HepG2 (cell line): Measurements from ENCODE around the gene COL9A1. TPM values are rescaled to one million over a fixed set of nuclear protein-coding genes. Genes with fewer than 3 reads are reported as not detected.

Source experiments
- ATAC-seq: fragments of 200-7000 bp; cut with Tn5 transposase; 3 replicates; pipeline ENCODE4 v1.9.1; 2020; ENCODE audit warnings: mild to moderate bottlenecking, moderate library complexity
- BruUV-seq: library from RNA; stranded (reverse); fragments of 400-500 nt; replicated peaks from 2 replicates; lab custom pipeline; 2021; lab: Mats Ljungman, UMichigan
- CTCF ChIA-PET: fragments of 300-600 bp; formaldehyde crosslinking; extraction: SDS; loops from one replicate; lab custom pipeline; 2021; ENCODE audit warnings: low total read pairs, inconsistent platforms, low intra/inter-chr PET ratio; lab: Yijun Ruan, JAX
- POLR2A ChIA-PET: fragments of 350-600 bp; sonication (Branson Sonifier 250); formaldehyde crosslinking; loops from one replicate; lab custom pipeline; 2020; ENCODE audit warnings: antibody characterized with exemption, inconsistent platforms; lab: Yijun Ruan, JAX
- DNase-seq: peaks from one replicate; pipeline ENCODE4 v3.0.0-alpha.2; 2015; ENCODE audit warnings: low spot score
- FAIRE-seq: peaks from 3 replicates; lab custom pipeline; 2011; peaks lifted over from hg19 to GRCh38; lab: Jason Lieb, UNC
- H2AFZ ChIP-seq: one replicate; pipeline ENCODE4 v1.6.1; 2011; ENCODE audit warnings: low read length, inconsistent platforms
- H3K27ac ChIP-seq: fragments of 300-600 bp; 3 replicates; pipeline ENCODE4 v1.8.0; 2011; ENCODE audit warnings: mixed run types, mild to moderate bottlenecking, mixed read lengths, low read length, inconsistent platforms; ENCODE audit not compliant: insufficient read depth; ENCODE audit errors: extremely low read length
- H3K27me3 ChIP-seq, 2 experiments: fragments of 200-600 bp in 1 of 2; 2 replicates in 1 of 2; 3 replicates in 1 of 2; pipeline versions ENCODE4 v1.6.0 to v1.8.0; 2011; ENCODE audit warnings: low read length in 2 of 2, mild to moderate bottlenecking in 2 of 2, moderate library complexity in 2 of 2, inconsistent platforms in 1 of 2; ENCODE audit not compliant: insufficient read depth in 2 of 2, control insufficient read depth in 1 of 2
- H3K36me3 ChIP-seq, 2 experiments: fragments of 200-600 bp in 1 of 2; replicated peaks in 1 of 2; 2 replicates in 1 of 2; 3 replicates in 1 of 2; pipeline versions ENCODE4 v1.5.1 to v1.8.0; 2011; ENCODE audit warnings: low read length in 2 of 2, inconsistent platforms in 1 of 2; ENCODE audit not compliant: insufficient read depth in 2 of 2, control insufficient read depth in 1 of 2
- H3K4me1 ChIP-seq: 2 replicates; pipeline ENCODE4 v1.5.1; 2012; ENCODE audit warnings: low read length, inconsistent platforms; ENCODE audit not compliant: insufficient read depth
- H3K4me2 ChIP-seq: 2 replicates; pipeline ENCODE4 v1.6.0; 2011; ENCODE audit warnings: low read depth, low read length, inconsistent platforms
- H3K4me3 ChIP-seq, 3 experiments: fragments of 200-600 bp in 1 of 3; sonication (generic), shearing (Covaris generic) in 1 of 3; replicated peaks in 1 of 3; 2 replicates each; pipeline ENCODE4 v1.5.1; 2011 to 2016; ENCODE audit warnings: low read length in 3 of 3, inconsistent platforms in 2 of 3, low read depth in 2 of 3, mild to moderate bottlenecking in 2 of 3, control low read depth in 1 of 3, mixed read lengths in 1 of 3; ENCODE audit not compliant: insufficient read depth in 1 of 3
- H3K79me2 ChIP-seq: one replicate; pipeline ENCODE4 v1.6.1; 2011; ENCODE audit warnings: low read length, inconsistent platforms; ENCODE audit not compliant: insufficient read depth
- H3K9ac ChIP-seq: 2 replicates; pipeline ENCODE4 v1.6.0; 2011; ENCODE audit warnings: mild to moderate bottlenecking, low read depth, low read length, inconsistent platforms; ENCODE audit not compliant: insufficient read depth
- H3K9me3 ChIP-seq: 2 replicates; pipeline ENCODE4 v1.5.1; 2012; ENCODE audit warnings: mild to moderate bottlenecking, low read length
- H4K20me1 ChIP-seq: 2 replicates; pipeline ENCODE4 v1.6.0; 2011; ENCODE audit warnings: inconsistent platforms, mild to moderate bottlenecking, low read length, moderate library complexity; ENCODE audit not compliant: insufficient read depth
- ARNT2 ChIP-seq: sonication (generic); formaldehyde crosslinking; IDR thresholded peaks from 2 replicates; pipeline ENCODE4 v1.8.0; 2022; ENCODE audit warnings: mild to moderate bottlenecking, low read depth, missing genetic modification reagents, moderate library complexity
- BCLAF1 ChIP-seq: fragments of 450-650 bp; IDR thresholded peaks from 2 replicates; pipeline ENCODE4 v1.6.1; 2017; ENCODE audit warnings: mild to moderate bottlenecking
- HOXA9 ChIP-seq: sonication (generic); formaldehyde crosslinking; IDR thresholded peaks from 2 replicates; pipeline ENCODE4 v1.8.1; 2022; ENCODE audit warnings: missing genetic modification reagents, mild to moderate bottlenecking, moderate library complexity, borderline replicate concordance
- MATR3 ChIP-seq: sonication (generic); formaldehyde crosslinking; IDR thresholded peaks from 2 replicates; pipeline ENCODE4 v1.4.0; 2020; ENCODE audit warnings: missing genetic modification reagents
- MED13 ChIP-seq: sonication (generic); formaldehyde crosslinking; IDR thresholded peaks from 2 replicates; pipeline ENCODE4 v1.5.0; 2020; ENCODE audit warnings: missing genetic modification reagents
- MXD4 ChIP-seq: IDR thresholded peaks from 2 replicates; pipeline ENCODE4 v1.6.1; 2016; ENCODE audit warnings: mild to moderate bottlenecking, missing biosample characterization, missing genetic modification reagents
- POLR2AphosphoS2 ChIP-seq: IDR thresholded peaks from 2 replicates; pipeline ENCODE4 v1.6.1; 2011; ENCODE audit warnings: low read depth, low read length, improper control_type of control experiment
- RORA ChIP-seq: sonication (generic); formaldehyde crosslinking; IDR thresholded peaks from 2 replicates; pipeline ENCODE4 v1.5.0; 2020; ENCODE audit warnings: mild to moderate bottlenecking, missing genetic modification reagents, moderate library complexity
- SAFB2 ChIP-seq: sonication (generic); formaldehyde crosslinking; IDR thresholded peaks from 2 replicates; pipeline ENCODE4 v1.5.1; 2020; ENCODE audit warnings: missing genetic modification reagents, low read depth, mild to moderate bottlenecking, borderline replicate concordance
- TBP ChIP-seq: sonication (generic); formaldehyde crosslinking; IDR thresholded peaks from 2 replicates; pipeline ENCODE4 v1.5.0; 2020; ENCODE audit warnings: missing genetic modification reagents
- TRIM24 ChIP-seq: sonication (generic); formaldehyde crosslinking; IDR thresholded peaks from 2 replicates; pipeline ENCODE4 v1.8.0; 2022; ENCODE audit warnings: mild to moderate bottlenecking, missing genetic modification reagents
- ZNF570 ChIP-seq: sonication (generic); formaldehyde crosslinking; IDR thresholded peaks from 2 replicates; pipeline ENCODE4 v1.4.0; 2020; ENCODE audit warnings: mild to moderate bottlenecking, missing genetic modification reagents, borderline replicate concordance
- ZNF670 ChIP-seq: sonication (generic); formaldehyde crosslinking; IDR thresholded peaks from 2 replicates; pipeline ENCODE4 v1.8.0; 2022; ENCODE audit warnings: mild to moderate bottlenecking, missing genetic modification reagents, borderline replicate concordance
- ZNF777 ChIP-seq: sonication (generic); formaldehyde crosslinking; IDR thresholded peaks from 2 replicates; pipeline ENCODE4 v1.4.0; 2020; ENCODE audit warnings: missing genetic modification reagents
- ZNF83 ChIP-seq: sonication (generic); formaldehyde crosslinking; IDR thresholded peaks from 2 replicates; pipeline ENCODE4 v1.4.0; 2020; ENCODE audit warnings: missing genetic modification reagents, mild to moderate bottlenecking, borderline replicate concordance
- WGBS: methylation state at CpG from one replicate; pipeline ENCODE4 v1.1.6; 2017; ENCODE audit warnings: low lambda C conversion rate; 5-methylcytosine and 5-hydroxymethylcytosine counted together
- in situ Hi-C: cut with HindIII; loops from 2 replicates; pipeline ENCODE4 v1.10.0; 2017; ENCODE audit warnings: low pct_unique_long_range_greater_than_20kb; ENCODE audit not compliant: extremely low pct_ligation_motif_present
- intact Hi-C: fragments of 100-400 bp; cut with micrococcal nuclease; formaldehyde crosslinking; loops from one replicate; pipeline ENCODE4 v1.10.0; 2022; ENCODE audit not compliant: unreplicated experiment
- polyA plus RNA-seq, 8 experiments: library from polyadenylated mRNA; depleted of rRNA in 3 of 8; stranded (reverse) in 7 of 8; unstranded in 1 of 8; fragments of >200 nt; fragmentation: Illumina TruSeq in 4 of 8; extraction: Trizol in 4 of 8; gene quantifications; 2 replicates each; pipeline versions ENCODE4 v1.2.1 to v1.2.3, GENCODE V29; 2011 to 2016; ENCODE audit warnings: low read depth in 4 of 8, missing spikeins in 1 of 8, mixed read lengths in 1 of 8; ENCODE audit not compliant: insufficient read depth in 1 of 8
- total RNA-seq, 5 experiments: library from RNA; depleted of rRNA; stranded (reverse); fragments of >200 nt; fragmentation: Illumina TruSeq; extraction: Trizol; gene quantifications; 2 replicates each; pipeline ENCODE4 v1.2.3, GENCODE V29; 2016; ENCODE audit warnings: low read depth in 1 of 5
- TF ChIP-seq, protein P1 (sequence below): sonication (generic); formaldehyde crosslinking; IDR thresholded peaks from 2 replicates; pipeline ENCODE4 v1.5.1; 2020; ENCODE audit warnings: missing genetic modification reagents, mild to moderate bottlenecking, borderline replicate concordance

The COL9A1 gene
- total and polyA plus RNA-seq, 2 of the 13 experiments (the other 11 are each of a cell fraction or from before 2014, with no cell fraction given), result 0.08 TPM; not detected in 1

- TF ChIP-seq ZNF83, result no peak
- TF ChIP-seq BCLAF1, result no peak
- no peak for TF ChIP-seq MED13
- TF ChIP-seq ZNF777 (CRISPR knock-in tag), result no peak
- TF ChIP-seq POLR2AphosphoS2, result no peak
- TF ChIP-seq ARNT2, result no peak
- no peak for TF ChIP-seq TRIM24
- no peak for TF ChIP-seq ZNF570
- TF ChIP-seq HOXA9, result no peak
- no peak for TF ChIP-seq MXD4 (CRISPR knock-in tag)
- no peak for TF ChIP-seq RORA (CRISPR knock-in tag)
- no peak for TF ChIP-seq MATR3 (CRISPR knock-in tag)
- TF ChIP-seq ZNF670 (CRISPR knock-in tag), result no peak
- no peak for TF ChIP-seq SAFB2 (CRISPR knock-in tag)
- no peak for TF ChIP-seq TBP (CRISPR knock-in tag)
- TF ChIP-seq, protein P1, sequence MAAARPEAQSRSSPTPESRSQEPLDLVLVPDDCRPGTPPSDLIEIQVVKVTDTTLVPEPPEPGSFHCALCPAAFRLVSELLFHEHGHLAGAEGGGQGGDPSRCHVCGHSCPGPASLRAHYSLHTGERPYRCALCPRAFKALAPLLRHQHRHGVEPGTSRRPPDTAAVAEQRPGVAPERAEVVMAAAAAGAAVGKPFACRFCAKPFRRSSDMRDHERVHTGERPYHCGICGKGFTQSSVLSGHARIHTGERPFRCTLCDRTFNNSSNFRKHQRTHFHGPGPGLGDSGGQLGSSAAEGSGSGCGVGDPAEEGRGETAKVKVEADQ (CRISPR knock-in tag), result no peak
- Histone ChIP-seq H3K4me3 (no peak overlapping the region), H2AFZ (no peak overlapping the region), H3K4me1 (no peaks in the 10 kb centered on the region), H3K4me2 (no peak overlapping the region), H3K27ac (no peak overlapping the region), H3K27me3 (no peaks in the 10 kb centered on the region), H3K9ac (no peak overlapping the region), H3K79me2 (no peaks in the 10 kb centered on the region), H4K20me1 (no peaks in the 10 kb centered on the region), H3K9me3 (no peaks in the 10 kb centered on the region), H3K36me3 (no peaks in the 10 kb centered on the region)
- FAIRE-seq (no peak), DNase-seq (peak; percentile 25), ATAC-seq (no peak)
- intact Hi-C loops, result loop anchor here (5.0 kb wide), 1 partner anchor 570 kb away; no protein-coding TSS in a partner anchor
- CTCF ChIA-PET, result interaction anchor here (4.2 kb wide), 1 partner anchor 57 kb away, joined by 37 read pairs; no protein-coding TSS in a partner anchor
- POLR2A ChIA-PET, result no interaction called here
- 1% methylated on average over 5 of the region's 5 CpGs for WGBS
- BruUV-seq, result no TSS peak
- in situ Hi-C loops, result no loop called here
Measured at GRCh38 chr6:70312165-70312745, 9.4 kb upstream of the COL9A1 start.
